GM12878 (cell line): ENCODE measurements around the gene DNAJC6.

Experiments
- CEBPZ ChIP-seq: fragments of 150-350 bp; IDR thresholded peaks from 2 replicates; pipeline ENCODE4 v1.6.1; 2016; ENCODE audit warnings: low read depth, low read length
- SP1 ChIP-seq: IDR thresholded peaks from one replicate; pipeline ENCODE4 v1.6.1; 2011; ENCODE audit warnings: low read depth, low read length
- SRF ChIP-seq, 2 experiments: IDR thresholded peaks; 2 replicates each; pipeline ENCODE4 v1.6.1; 2011; ENCODE audit warnings: low read depth in 2 of 2, low read length in 2 of 2, mild to moderate bottlenecking in 1 of 2, moderate library complexity in 1 of 2
- ZNF384 ChIP-seq: IDR thresholded peaks from 2 replicates; pipeline ENCODE4 v1.6.1; 2012; ENCODE audit warnings: low read depth, mild to moderate bottlenecking, low read length, improper control_type of control experiment, borderline replicate concordance
- TF ChIP-seq, protein P1 (sequence below), 3 experiments: IDR thresholded peaks in 2 of 3; conservative IDR thresholded peaks in 1 of 3; 2 replicates each; pipeline ENCODE4 v1.5.1; 2011; ENCODE audit warnings: low read depth in 3 of 3, low read length in 3 of 3, mild to moderate bottlenecking in 3 of 3, control low read depth in 2 of 3, moderate library complexity in 2 of 3, inconsistent platforms in 1 of 3, mixed read lengths in 1 of 3; ENCODE audit not compliant: control insufficient read depth in 2 of 3, insufficient read depth in 1 of 3; ENCODE audit errors: extremely low read depth in 1 of 3

GRCh38 chr1:65316233-65316632, 6.9 kb downstream of the DNAJC6 start:
- TF ChIP-seq, protein P1, sequence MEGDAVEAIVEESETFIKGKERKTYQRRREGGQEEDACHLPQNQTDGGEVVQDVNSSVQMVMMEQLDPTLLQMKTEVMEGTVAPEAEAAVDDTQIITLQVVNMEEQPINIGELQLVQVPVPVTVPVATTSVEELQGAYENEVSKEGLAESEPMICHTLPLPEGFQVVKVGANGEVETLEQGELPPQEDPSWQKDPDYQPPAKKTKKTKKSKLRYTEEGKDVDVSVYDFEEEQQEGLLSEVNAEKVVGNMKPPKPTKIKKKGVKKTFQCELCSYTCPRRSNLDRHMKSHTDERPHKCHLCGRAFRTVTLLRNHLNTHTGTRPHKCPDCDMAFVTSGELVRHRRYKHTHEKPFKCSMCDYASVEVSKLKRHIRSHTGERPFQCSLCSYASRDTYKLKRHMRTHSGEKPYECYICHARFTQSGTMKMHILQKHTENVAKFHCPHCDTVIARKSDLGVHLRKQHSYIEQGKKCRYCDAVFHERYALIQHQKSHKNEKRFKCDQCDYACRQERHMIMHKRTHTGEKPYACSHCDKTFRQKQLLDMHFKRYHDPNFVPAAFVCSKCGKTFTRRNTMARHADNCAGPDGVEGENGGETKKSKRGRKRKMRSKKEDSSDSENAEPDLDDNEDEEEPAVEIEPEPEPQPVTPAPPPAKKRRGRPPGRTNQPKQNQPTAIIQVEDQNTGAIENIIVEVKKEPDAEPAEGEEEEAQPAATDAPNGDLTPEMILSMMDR (IDR thresholded peaks at IDR 0.05 in 2 of 3, conservative IDR thresholded peaks at IDR 0.05 in 1 of 3; ENCODE audit: control insufficient read depth in 2 of 3, extremely low read depth in 1 of 3, insufficient read depth in 1 of 3, low read depth in 3 of 3, low read length in 3 of 3), result no peak
- TF ChIP-seq CEBPZ (no peak), SRF (IDR thresholded peaks at IDR 0.05; ENCODE audit: low read depth in 2 of 2, low read length in 2 of 2) (no peak), ZNF384 (no peak), SP1 (no peak)
